Iris pigment epithelial cell (primary cell): ENCODE results near the gene NID1.
A peak's percentile ranks its signal among the peaks of the same experiment; 100 is the strongest.
"Not testable (repeated sequence)": the region's sequence is repeated elsewhere in the genome, so short reads cannot be mapped to it uniquely, and the experiment has no call there.

ENCODE experiments used
- DNase-seq: peaks from one replicate; pipeline ENCODE4 v3.0.0-alpha.2; 2011; ENCODE audit warnings: low read depth

The NID1 gene

DNA sequence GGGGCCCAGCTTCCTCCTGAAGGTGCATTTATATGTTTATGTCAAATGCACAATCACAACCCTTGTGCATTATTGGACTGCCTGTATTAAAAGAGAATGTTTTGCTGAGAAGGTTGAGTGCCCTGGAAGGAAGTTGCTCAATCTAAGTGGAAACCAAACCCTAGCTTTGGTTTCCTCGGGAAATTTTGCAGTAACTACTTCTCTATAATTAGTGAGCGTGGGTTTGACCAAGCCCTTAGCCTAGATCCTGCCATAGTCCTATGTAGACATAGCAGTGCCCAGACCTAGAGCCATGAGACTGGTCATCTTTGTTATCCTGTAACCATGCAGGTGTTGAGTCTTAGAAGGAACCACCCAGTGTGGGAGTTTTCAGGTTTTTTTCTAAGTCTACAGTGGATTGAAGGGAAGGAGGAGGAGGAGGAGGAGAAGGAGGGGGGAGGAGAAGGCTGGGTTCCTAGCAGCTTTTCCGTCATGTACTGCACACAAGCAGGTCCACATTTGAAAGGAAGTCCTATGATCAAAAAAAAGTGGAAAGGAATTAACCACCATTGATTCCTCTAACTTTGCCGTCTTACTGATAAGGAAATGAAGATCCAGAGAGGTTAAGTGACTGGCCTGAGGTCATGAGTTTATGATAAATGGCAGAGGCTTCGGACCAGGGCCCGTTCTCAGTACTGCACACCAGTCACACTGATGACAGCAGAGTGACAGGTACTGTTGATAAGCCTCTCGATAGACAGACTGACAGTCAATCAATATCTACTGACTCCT lies 126.0 kb downstream of the NID1 start:
- DNase-seq, result peak; percentile 34

DNA sequence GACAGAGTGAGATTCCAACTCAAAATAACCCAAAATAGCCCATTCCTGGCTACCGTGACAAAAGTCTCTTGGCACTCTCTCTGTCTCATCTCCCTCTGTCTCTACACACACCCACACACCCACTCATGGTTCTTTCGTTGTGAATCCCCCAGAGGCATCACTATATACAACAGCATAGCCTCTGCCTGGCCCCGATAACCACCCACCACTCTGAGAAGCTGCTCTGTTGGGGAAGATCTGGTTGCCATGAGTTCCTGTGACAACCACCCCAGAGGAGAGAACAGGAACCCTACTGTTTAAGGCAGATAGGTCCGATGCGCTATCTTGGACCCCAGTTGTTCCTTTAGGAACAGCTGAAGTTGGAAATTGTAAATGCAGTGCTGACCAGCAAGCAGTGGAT lies 127.8 kb downstream of the NID1 start:
- DNase-seq, result no peak

GRCh38 chr1:235935235-235936225 lies 129.4 kb downstream of the NID1 start:
- DNase-seq, result no peak

- no peak for DNase-seq
Observed at GRCh38 chr1:235933766-235934116, 131.1 kb downstream of the NID1 start.

DNA sequence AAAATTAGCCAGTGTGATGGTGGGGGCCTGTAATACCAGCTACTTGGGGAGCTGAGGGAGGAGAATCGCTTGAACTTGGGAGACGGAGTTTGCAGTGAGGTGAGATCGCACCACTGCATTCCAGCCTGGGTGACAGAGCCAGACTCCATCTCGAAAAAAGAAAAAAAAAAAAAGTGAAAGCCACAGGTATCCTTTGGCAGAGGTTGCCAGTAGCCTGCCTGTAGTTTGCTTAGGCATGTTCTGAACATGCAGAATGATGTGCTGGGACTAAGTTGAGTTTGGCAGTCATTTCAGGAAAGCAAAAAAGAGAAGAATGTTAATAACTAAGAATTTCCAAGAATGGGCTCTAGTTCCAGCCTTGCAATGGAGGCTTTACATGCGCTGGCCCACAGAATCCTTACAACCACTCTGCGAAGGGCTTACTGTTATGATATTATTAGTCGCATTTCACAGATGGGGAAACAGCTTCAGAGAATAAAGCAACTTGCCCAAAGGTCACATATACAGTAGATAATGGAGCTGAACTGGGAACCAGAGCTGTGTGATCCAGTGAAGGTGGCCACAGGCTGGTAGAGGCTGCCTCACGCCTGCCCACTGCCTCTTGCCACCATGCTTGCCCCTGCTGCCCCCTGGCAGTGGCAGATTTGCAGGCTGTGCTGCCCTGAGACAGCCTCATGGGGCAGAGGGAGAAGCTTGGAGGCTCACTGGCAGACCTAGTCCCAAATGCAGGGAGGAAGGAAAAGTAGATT lies 131.7 kb downstream of the NID1 start:
- DNase-seq, result no peak

DNA sequence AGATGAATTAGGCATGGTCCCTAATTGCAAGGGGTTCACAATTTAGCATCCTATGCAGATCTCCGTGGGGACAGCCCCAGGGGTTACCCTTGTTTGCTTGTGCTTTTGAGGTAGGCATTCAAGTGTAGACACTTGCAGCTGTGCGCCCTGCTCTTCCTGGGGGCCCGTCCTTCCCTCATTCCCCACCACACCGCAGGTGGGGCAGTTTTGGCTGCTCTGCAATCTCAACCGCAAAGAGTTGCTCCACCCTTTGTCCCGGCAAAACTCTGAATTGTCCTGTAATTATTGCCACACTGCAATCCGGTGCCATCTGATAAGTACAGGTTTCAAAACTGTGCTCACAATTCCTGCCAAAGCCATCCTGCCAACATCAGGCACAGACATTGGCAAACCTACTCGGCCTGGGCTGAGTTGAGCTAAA lies 132.8 kb downstream of the NID1 start:
- DNase-seq, result no peak

DNA sequence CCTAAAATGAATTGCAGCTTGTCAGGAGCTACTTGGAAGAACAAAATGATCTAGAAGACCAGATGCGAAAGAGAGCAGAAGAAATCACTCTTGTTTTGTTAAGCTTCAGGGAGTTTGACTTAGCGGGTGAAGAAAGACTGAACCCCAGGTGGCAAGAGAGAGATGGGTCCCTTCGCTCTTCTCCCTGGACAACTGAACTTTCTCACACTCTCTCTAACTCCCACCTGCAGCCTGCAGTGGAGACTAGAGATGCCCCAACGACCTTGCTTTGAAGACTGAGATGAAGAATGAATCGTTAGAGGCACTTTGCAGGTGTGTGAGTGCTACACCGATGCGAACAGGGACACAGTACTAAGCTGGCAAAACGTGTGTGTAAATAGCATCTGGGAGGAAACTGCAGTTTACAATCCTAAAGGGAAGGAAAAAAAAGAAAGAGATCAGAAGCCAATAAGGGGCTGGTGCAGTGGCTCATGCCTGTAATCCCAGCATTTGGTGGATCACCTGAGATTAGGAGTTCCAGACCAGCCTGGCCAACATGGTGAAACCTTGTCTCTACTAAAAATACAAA lies 133.6 kb downstream of the NID1 start:
- no peak for DNase-seq

GRCh38 chr1:235930543-235930942 lies 134.3 kb downstream of the NID1 start:
- DNase-seq, result no peak

DNA sequence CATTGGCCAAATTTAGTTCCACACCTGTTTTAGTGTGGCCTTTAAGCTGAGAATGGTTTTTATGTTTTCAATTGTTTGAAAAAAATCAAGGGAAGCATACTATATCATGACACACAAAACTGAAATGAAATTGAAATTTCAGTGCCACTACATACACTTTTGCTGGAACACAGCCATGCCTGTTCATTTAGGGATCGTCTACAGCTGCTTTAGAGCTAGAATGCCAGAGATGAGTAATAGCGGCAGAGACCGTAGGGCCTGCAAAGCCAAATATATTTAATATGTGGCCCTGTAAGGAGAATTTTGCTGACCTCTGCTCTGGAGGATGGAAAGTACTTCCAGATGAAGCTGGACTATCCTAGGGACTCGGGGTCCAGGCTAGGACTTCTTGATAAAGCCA lies 135.7 kb downstream of the NID1 start:
- no peak for DNase-seq

GRCh38 chr1:235928197-235928596 lies 136.7 kb downstream of the NID1 start:
- no peak for DNase-seq

DNA sequence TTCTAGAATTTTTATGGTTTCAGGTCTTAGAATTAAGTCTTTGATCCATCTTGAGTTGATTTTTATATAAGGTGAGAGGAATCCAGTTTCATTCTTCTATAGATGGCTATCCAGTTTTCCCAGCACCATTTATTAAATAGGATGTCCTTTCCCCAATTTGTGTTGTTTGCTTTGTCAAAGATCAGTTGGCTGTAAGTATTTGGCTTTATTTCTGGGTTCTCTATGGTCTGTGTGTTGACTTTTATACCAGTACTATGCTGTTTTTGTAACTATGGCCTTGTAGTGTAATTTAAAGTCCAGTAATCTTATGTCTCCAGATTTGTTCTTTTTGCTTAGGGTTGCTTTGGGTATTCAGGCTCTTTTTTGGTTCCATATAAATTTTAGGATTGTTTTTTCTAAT lies 137.3 kb downstream of the NID1 start:
- not testable (repeated sequence) for DNase-seq
